AG09319 (cell line): ENCODE results near the gene NUMB.

Experiments
- DNase-seq: peaks from one replicate; pipeline ENCODE4 v3.0.0-alpha.2; 2010; ENCODE audit warnings: low read depth; ENCODE audit errors: extremely low read depth
- CTCF ChIP-seq: IDR thresholded peaks from 2 replicates; pipeline ENCODE4 v1.5.1; 2011; ENCODE audit warnings: low read depth, mild to moderate bottlenecking, inconsistent platforms, low read length, moderate library complexity

Gene NUMB

DNA sequence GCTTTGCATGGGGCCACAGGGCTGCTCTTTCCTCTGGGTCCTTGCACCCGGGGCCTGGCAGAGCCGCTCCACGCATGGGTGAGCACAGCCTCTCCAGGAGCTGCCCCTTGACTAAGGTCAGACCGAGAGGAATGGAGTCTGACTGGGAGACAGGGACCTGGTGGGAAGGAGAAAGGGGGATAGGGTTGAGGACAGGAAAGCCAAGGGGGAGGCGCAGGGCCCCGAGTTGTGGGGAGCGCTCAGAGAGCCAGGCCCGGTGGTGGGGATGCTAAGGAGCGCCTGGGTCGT lies 205.1 kb downstream of the NUMB start:
- DNase-seq = no peak
- no peak for TF ChIP-seq CTCF

GRCh38 chr14:73252491-73253322 lies 205.6 kb downstream of the NUMB start:
- TF ChIP-seq CTCF = no peak
- DNase-seq = no peak

- no peak for TF ChIP-seq CTCF
- DNase-seq = no peak
Measured at GRCh38 chr14:73251516-73252215, 206.7 kb downstream of the NUMB start.

- no peak for TF ChIP-seq CTCF
- DNase-seq = no peak
Measured at GRCh38 chr14:73250781-73251500, 207.4 kb downstream of the NUMB start.

DNA sequence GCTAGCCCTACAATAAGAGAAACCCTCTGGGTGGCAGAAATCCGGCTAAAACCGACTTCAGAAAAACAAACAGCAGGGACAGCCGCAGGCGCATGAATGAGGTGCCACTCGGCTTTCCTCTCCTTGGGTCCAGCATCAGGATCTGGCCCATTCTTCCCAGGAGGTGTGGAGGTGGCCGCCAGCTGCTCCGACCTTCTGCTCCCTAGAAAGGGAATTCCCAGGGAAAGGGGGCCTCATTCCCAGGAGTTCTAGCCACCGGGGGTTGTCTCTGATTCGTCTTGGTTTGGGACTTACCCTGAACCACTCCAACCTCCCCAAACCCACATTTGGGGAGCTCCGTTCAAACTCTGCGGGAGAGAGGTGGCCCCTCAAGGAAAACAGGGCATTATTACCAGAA lies 208.0 kb downstream of the NUMB start:
- DNase-seq = no peak
- TF ChIP-seq CTCF = no peak

DNA sequence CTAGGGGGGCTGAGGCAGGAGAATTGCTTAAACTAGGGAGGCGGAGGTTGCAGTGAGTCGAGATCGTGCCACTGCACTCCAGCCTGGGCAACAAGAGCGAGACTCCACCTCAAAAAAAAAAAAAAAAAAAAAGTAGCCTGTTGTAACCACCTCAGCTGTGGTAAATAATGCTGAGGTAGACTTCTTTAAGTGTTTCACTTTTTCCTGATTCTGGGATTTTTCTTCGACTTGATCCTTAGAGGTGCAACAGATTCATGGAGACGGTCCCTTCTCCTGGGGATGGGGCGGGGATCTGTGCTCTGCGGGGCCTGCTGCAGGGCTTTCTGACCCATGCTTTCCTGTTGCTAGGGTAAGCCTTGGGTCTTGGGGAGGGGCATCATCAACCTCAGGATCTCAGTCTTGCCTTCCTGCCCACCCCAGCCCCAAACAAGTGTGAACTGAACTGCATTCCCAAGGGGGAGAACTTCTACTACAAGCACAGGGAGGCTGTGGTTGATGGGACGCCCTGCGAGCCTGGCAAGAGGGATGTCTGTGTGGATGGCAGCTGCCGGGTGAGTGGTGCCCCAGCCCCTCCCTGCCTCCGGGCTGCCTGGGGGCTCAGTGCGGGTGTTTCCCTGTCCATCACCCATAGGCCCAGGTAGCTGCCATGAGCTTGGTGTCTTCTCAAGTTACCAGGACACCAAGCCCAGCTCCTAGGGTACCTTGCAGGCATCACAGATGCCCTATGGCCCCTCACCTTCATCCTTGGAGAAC lies 208.6 kb downstream of the NUMB start:
- no peak for TF ChIP-seq CTCF
- no peak for DNase-seq
